ENCODE measurements around the gene PLCB3. TPM values are rescaled to one million over a fixed set of nuclear protein-coding genes. Genes with fewer than 3 reads are reported as not detected.

Gene PLCB3
- total RNA-seq, result 10 to 100 TPM in 3 of 5 donors, 1 to 10 TPM in 2; 3.6 to 14.9 (median 11.2) TPM
- total RNA-seq (2013), result 3.6 TPM
- 4.7 to 40.5 (median 14.0) reads per million in 29 experiments for total RNA-seq

DNA sequence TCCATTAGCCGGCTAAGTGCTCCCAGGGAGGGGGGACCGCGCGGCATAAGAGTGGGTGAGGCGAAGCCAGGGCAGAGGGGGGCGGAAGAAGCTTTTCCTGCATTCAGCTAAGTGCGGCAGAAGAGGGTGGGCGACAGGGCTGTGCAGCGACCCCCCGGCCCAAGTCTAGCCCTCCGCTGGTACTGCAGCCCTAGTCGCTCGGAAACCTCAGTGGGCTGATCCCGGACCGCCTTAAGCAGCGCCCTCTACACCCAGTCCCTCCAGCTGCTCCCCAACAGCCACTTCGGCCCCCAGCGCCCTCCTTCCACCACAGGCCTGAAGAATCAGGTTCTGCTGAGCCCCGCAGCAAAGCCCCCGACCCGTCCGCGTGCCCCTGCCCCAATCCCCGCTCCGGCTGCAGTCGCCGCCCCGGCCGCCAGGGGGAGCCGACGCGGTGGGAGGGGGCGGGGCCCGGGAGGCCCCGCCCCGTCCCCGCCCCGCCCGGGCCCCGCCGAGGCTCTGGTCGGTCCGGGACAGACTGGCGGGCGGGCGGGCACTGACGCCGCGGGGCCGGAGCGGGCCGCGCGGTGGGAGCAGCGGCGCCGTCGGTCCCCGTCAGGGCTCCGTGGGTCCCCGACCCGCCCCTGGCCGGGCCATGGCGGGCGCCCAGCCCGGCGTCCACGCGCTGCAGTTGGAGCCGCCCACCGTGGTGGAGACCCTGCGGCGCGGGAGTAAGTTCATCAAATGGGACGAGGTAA, at the start of gene PLCB3:
Gene PLCB3 (plus strand): TSS at position 515 of the 737 bp plus-strand sequence. CDS start 120 bp downstream, at position 635.
- H3K27ac Mint-ChIP-seq, result peak within 1 kb of the TSS; percentile 39 to 48
- H3K36me3 Mint-ChIP-seq, result no peaks in the 10 kb centered on the region
- H3K4me1 Mint-ChIP-seq, result peaks cover 18 to 24% (median 20%) of the 10 kb centered on the region in 3 donors
- Histone ChIP-seq H3K9me3 (no peaks in the 10 kb centered on the region), H3K36me3 (ENCODE audit: control insufficient read depth in 2 of 2, extremely low read depth in 1 of 2, insufficient read depth in 1 of 2, low read length in 1 of 2) (peaks cover 0 to 2% of the 10 kb centered on the region in 2 donors), H3K27ac (ENCODE audit: low read length) (no peak within 1 kb of the TSS), H3K4me1 (ENCODE audit: control insufficient read depth in 1 of 2, extremely low read depth in 1 of 2, insufficient read depth in 2 of 2, low read length in 2 of 2) (peaks cover 8 to 43% of the 10 kb centered on the region in 2 experiments), H3K27me3 (replicated peaks in 1 of 2; ENCODE audit: control insufficient read depth in 2 of 2, extremely low read depth in 1 of 2, insufficient read depth in 2 of 2, low read length in 1 of 2) (peaks cover 0 to 17% of the 10 kb centered on the region in 2 experiments), H3K4me3 (ENCODE audit: control insufficient read depth in 1 of 2, extremely low read depth in 1 of 2, low read length in 1 of 2) (peak within 1 kb of the TSS; percentile 70 to 81)
- H3K27me3 Mint-ChIP-seq, result no peaks in the 10 kb centered on the region
- peak in 26 of 35 experiments; percentile 27 to 75 (median 52) for DNase-seq
- ChIA-PET CTCF (interaction anchor here (0.6 to 2.0 kb wide), 4 partner anchors 47 to 53 kb away, joined by 4 to 7 read pairs (median 6); no protein-coding TSS in a partner anchor), POLR2A (no interaction called here)
- H3K4me3 Mint-ChIP-seq, result peak within 1 kb of the TSS; percentile 79 to 89 (median 83)
- WGBS (ENCODE audit: insufficient coverage), result 0% methylated on average over 59 of the region's 75 CpGs
- no peaks in the 10 kb centered on the region for H3K9me3 Mint-ChIP-seq
- ATAC-seq (replicated peaks in 1 of 4), result peak; percentile 59 to 73 (median 62)

GRCh38 chr11:64201543-64201942, 49.8 kb upstream of the PLCB3 start:
- H3K36me3 ChIP-seq (ENCODE audit: control insufficient read depth in 2 of 2, extremely low read depth in 1 of 2, insufficient read depth in 1 of 2, low read length in 1 of 2), result peaks cover 22 to 68% of the 10 kb centered on the region in 2 donors
- Mint-ChIP-seq H3K27me3 (no peaks in the 10 kb centered on the region), H3K4me3 (no peak overlapping the region), H3K4me1 (peaks cover 22 to 29% (median 27%) of the 10 kb centered on the region in 3 donors), H3K9me3 (no peaks in the 10 kb centered on the region), H3K36me3 (peaks cover 40% of the 10 kb centered on the region), H3K27ac (peak overlapping the region; percentile 12 to 71)
- peaks cover 11 to 29% of the 10 kb centered on the region in 2 experiments for H3K4me1 ChIP-seq (ENCODE audit: control insufficient read depth in 1 of 2, extremely low read depth in 1 of 2, insufficient read depth in 2 of 2, low read length in 2 of 2)
- DNase-seq (no peak), ATAC-seq (replicated peaks in 1 of 4) (no peak)
- WGBS (ENCODE audit: insufficient coverage), result no CpG with 5 or more reads among the region's 3 CpGs
- POLR2A ChIA-PET, result no interaction called here
- no peak overlapping the region for H3K27ac ChIP-seq (ENCODE audit: low read length)
- no peaks in the 10 kb centered on the region for H3K9me3 ChIP-seq
- H3K4me3 ChIP-seq (ENCODE audit: control insufficient read depth in 1 of 2, extremely low read depth in 1 of 2, low read length in 1 of 2), result no peak overlapping the region
- H3K27me3 ChIP-seq (replicated peaks in 1 of 2; ENCODE audit: control insufficient read depth in 2 of 2, extremely low read depth in 1 of 2, insufficient read depth in 2 of 2, low read length in 1 of 2), result no peaks in the 10 kb centered on the region
- CTCF ChIA-PET, result interaction anchor here in 1 of 2 donors (0.6 to 1.2 kb wide), 2 partner anchors 14 to 102 kb away, joined by 3 to 5 read pairs; no protein-coding TSS in a partner anchor

- no peak overlapping the region for H3K27ac Mint-ChIP-seq
- H3K4me3 Mint-ChIP-seq, result no peak overlapping the region
- POLR2A ChIA-PET, result interaction anchor here (0.6 to 0.7 kb wide), 2 partner anchors 13 to 352 kb away, joined by 3 read pairs; no protein-coding TSS in a partner anchor
- CTCF ChIA-PET, result interaction anchor here in 1 of 2 donors (0.7 kb wide), 1 partner anchor 115 kb away, joined by 3 read pairs; the partner anchor contains the start of gene PRDX5
- H3K9me3 Mint-ChIP-seq, result no peaks in the 10 kb centered on the region
- WGBS (ENCODE audit: insufficient coverage), result 99% methylated on average over 8 of the region's 9 CpGs
- no peak overlapping the region for H3K4me3 ChIP-seq (ENCODE audit: control insufficient read depth in 1 of 2, extremely low read depth in 1 of 2, low read length in 1 of 2)
- peaks cover 29% of the 10 kb centered on the region for H3K36me3 Mint-ChIP-seq
- peaks cover 16 to 54% of the 10 kb centered on the region in 2 donors for H3K36me3 ChIP-seq (ENCODE audit: control insufficient read depth in 2 of 2, extremely low read depth in 1 of 2, insufficient read depth in 1 of 2, low read length in 1 of 2)
- peaks cover 11 to 34% of the 10 kb centered on the region in 2 experiments for H3K4me1 ChIP-seq (ENCODE audit: control insufficient read depth in 1 of 2, extremely low read depth in 1 of 2, insufficient read depth in 2 of 2, low read length in 2 of 2)
- no peak overlapping the region for H3K27ac ChIP-seq (ENCODE audit: low read length)
- no peaks in the 10 kb centered on the region for H3K27me3 ChIP-seq (replicated peaks in 1 of 2; ENCODE audit: control insufficient read depth in 2 of 2, extremely low read depth in 1 of 2, insufficient read depth in 2 of 2, low read length in 1 of 2)
- H3K27me3 Mint-ChIP-seq, result no peaks in the 10 kb centered on the region
- H3K9me3 ChIP-seq, result no peaks in the 10 kb centered on the region
- H3K4me1 Mint-ChIP-seq, result peaks cover 26 to 34% (median 33%) of the 10 kb centered on the region in 3 donors
- no peak for DNase-seq
- ATAC-seq (replicated peaks in 1 of 4), result no peak
These were observed 48.3 kb upstream of the PLCB3 start for GRCh38 chr11:64202992-64203391.

DNA sequence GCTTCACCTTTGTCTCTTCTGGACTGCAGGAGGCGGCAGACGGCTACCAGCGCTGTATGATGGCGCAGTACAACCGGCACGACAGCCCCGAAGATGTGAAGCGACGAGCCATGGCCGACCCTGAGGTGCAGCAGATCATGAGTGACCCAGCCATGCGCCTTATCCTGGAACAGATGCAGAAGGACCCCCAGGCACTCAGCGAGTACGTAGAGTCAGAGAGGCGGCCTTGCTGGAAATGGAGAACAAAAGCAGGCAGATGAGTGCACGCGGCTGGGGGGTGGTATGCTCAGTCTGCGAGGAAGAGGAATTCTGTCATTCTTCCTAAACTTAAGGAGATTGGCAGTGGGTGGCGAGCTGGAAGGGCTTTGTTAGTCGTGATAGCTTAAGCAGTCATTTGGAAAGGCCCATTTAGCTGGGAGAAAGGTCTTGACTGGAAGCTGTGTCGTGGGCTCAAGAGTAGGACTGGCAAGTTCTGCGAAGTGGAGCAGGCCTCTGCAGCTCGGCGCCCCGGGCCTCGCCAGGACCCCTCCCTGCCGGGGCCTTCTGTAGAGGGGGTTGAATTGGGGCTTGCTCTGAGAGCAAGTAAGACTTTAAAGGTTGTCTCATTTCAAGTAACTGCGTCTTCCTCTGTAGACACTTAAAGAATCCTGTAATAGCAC, 47.8 kb upstream of the PLCB3 start:
- Mint-ChIP-seq H3K27me3 (no peaks in the 10 kb centered on the region), H3K4me1 (peaks cover 28 to 40% (median 39%) of the 10 kb centered on the region in 3 donors), H3K4me3 (no peak overlapping the region), H3K9me3 (no peaks in the 10 kb centered on the region), H3K36me3 (peaks cover 29% of the 10 kb centered on the region), H3K27ac (peak overlapping the region in 1 of 2 donors; percentile 73)
- POLR2A ChIA-PET, result no interaction called here
- CTCF ChIA-PET, result interaction anchor here (0.7 to 4.8 kb wide), 8 partner anchors 26 to 139 kb away, joined by 3 to 122 read pairs (median 5); partner anchors contain the start of genes CATSPERZ (in 1 of the 2), ESRRA (in 1 of the 2), PLCB3 (in 1 of the 2) and PRDX5 (in 1 of the 2)
- Histone ChIP-seq H3K36me3 (ENCODE audit: control insufficient read depth in 2 of 2, extremely low read depth in 1 of 2, insufficient read depth in 1 of 2, low read length in 1 of 2) (peaks cover 16 to 52% of the 10 kb centered on the region in 2 donors), H3K27me3 (replicated peaks in 1 of 2; ENCODE audit: control insufficient read depth in 2 of 2, extremely low read depth in 1 of 2, insufficient read depth in 2 of 2, low read length in 1 of 2) (no peaks in the 10 kb centered on the region), H3K9me3 (no peaks in the 10 kb centered on the region), H3K4me3 (ENCODE audit: control insufficient read depth in 1 of 2, extremely low read depth in 1 of 2, low read length in 1 of 2) (no peak overlapping the region), H3K4me1 (ENCODE audit: control insufficient read depth in 1 of 2, extremely low read depth in 1 of 2, insufficient read depth in 2 of 2, low read length in 2 of 2) (peaks cover 14 to 39% of the 10 kb centered on the region in 2 experiments), H3K27ac (ENCODE audit: low read length) (no peak overlapping the region)
- WGBS (ENCODE audit: insufficient coverage), result 98% methylated on average over 19 of the region's 27 CpGs
- ATAC-seq (replicated peaks in 1 of 4) (no peak), DNase-seq (no peak)

GRCh38 chr11:64204080-64204440, 47.3 kb upstream of the PLCB3 start:
- ChIA-PET POLR2A (interaction anchor here in 1 of 2 donors (0.6 kb wide), 1 partner anchor 101 kb away, joined by 3 read pairs; the partner anchor contains the start of gene ESRRA), CTCF (interaction anchor here (0.7 to 4.8 kb wide), 19 partner anchors 10 to 1477 kb away, joined by 3 to 122 read pairs (median 5); partner anchors contain the start of genes BAD (in 1 of the 2), CATSPERZ (in 1 of the 2), ESRRA (in 1 of the 2) and FKBP2 (in 1 of the 2))
- no peak overlapping the region for H3K4me3 ChIP-seq (ENCODE audit: control insufficient read depth in 1 of 2, extremely low read depth in 1 of 2, low read length in 1 of 2)
- no peaks in the 10 kb centered on the region for H3K9me3 ChIP-seq
- peaks cover 29% of the 10 kb centered on the region for H3K36me3 Mint-ChIP-seq
- DNase-seq, result no peak
- H3K27ac Mint-ChIP-seq, result peak overlapping the region; percentile 85 to 87
- H3K9me3 Mint-ChIP-seq, result no peaks in the 10 kb centered on the region
- no peak overlapping the region for H3K4me3 Mint-ChIP-seq
- H3K4me1 Mint-ChIP-seq, result peaks cover 33 to 45% (median 44%) of the 10 kb centered on the region in 3 donors
- peaks cover 16 to 52% of the 10 kb centered on the region in 2 donors for H3K36me3 ChIP-seq (ENCODE audit: control insufficient read depth in 2 of 2, extremely low read depth in 1 of 2, insufficient read depth in 1 of 2, low read length in 1 of 2)
- no peaks in the 10 kb centered on the region for H3K27me3 Mint-ChIP-seq
- H3K27ac ChIP-seq (ENCODE audit: low read length), result no peak overlapping the region
- no peaks in the 10 kb centered on the region for H3K27me3 ChIP-seq (replicated peaks in 1 of 2; ENCODE audit: control insufficient read depth in 2 of 2, extremely low read depth in 1 of 2, insufficient read depth in 2 of 2, low read length in 1 of 2)
- peaks cover 14 to 44% of the 10 kb centered on the region in 2 experiments for H3K4me1 ChIP-seq (ENCODE audit: control insufficient read depth in 1 of 2, extremely low read depth in 1 of 2, insufficient read depth in 2 of 2, low read length in 2 of 2)
- WGBS (ENCODE audit: insufficient coverage), result 100% methylated on average over 3 of the region's 16 CpGs
- ATAC-seq (replicated peaks in 1 of 4), result no peak

Data from T-cell (primary cell).